Activated T-cell treated with anti-CD3 and anti-CD28 coated beads, Interleukin-2, amount 50 U/mL, for 4 hours (primary cell): Measurements from ENCODE around the gene ROBO1. TPM values are rescaled to one million over a fixed set of nuclear protein-coding genes. Genes with fewer than 3 reads are reported as not detected.

Source experiments
- ATAC-seq, 2 donors: fragments of 200-7000 bp; cut with Tn5 transposase; one replicate each; pipeline ENCODE4 v1.10.0; 2021
- DNase-seq: peaks from one replicate; pipeline ENCODE4 v3.0.0-alpha.2; 2020
- H3K27me3 Mint-ChIP-seq: one replicate; pipeline ENCODE4 v1.8.0; 2021; ENCODE audit warnings: low read depth, mixed read lengths
- H3K36me3 Mint-ChIP-seq: one replicate; pipeline ENCODE4 v1.8.0; 2022; ENCODE audit warnings: mixed read lengths; ENCODE audit not compliant: insufficient read depth
- H3K4me1 Mint-ChIP-seq: one replicate; pipeline ENCODE4 v1.8.0; 2021; ENCODE audit warnings: low read depth, mixed read lengths
- H3K4me3 Mint-ChIP-seq: one replicate; pipeline ENCODE4 v1.8.0; 2021; ENCODE audit warnings: mild to moderate bottlenecking, moderate library complexity, mixed read lengths
- H3K9me3 Mint-ChIP-seq: one replicate; pipeline ENCODE4 v1.8.0; 2021; ENCODE audit warnings: mixed read lengths
- total RNA-seq, 3 donors: library from RNA; stranded (reverse); gene quantifications; one replicate each; pipeline ENCODE4 v1.2.1, GENCODE V29; 2021

The ROBO1 gene
- total RNA-seq, 3 donors from 2014 or later, result 0.38 to 0.99 (median 0.95) TPM

DNA sequence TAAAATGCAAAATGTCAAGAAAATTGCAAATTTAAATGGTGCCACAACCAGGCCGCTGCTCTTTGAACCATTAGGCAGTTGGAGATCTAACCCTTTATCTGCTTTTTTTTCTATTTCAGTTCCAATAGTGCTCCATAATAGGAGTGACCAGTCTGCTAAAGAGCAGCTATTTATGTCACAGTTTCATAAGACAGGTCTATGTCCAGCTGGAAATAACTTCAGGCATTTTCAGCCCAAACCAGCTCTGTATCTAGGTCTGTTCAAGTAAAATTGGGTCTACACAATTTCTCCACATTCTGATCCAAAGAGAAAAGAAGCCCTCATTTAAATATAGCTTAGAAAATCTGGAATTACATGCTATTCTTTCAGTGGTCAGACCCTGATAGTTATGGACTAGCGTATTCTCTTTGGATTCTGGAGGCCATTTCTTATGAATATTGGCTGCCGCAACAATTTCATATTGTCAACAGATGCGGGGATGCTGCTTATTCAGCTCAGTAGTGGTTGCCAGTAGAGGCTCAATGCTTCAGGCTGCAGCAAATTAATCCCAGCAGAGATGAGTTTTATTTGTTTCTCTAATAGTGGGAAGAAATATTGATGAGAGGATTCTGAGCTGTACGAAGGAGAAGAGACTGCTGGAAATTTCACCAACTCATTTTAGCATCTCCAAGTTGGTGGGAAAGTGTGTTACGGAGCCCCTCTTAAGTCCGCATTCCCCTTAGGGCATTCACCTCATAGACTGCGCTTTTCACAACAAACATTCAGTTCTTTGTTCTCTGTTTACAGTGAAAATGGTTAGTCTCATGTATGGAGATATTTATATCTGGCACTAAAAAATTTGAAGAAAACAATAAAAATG is 887.0 kb downstream of the ROBO1 start:
- no peaks in the 10 kb centered on the region for H3K4me1 Mint-ChIP-seq
- H3K9me3 Mint-ChIP-seq, result peaks cover 4% of the 10 kb centered on the region
- H3K36me3 Mint-ChIP-seq, result no peaks in the 10 kb centered on the region
- H3K4me3 Mint-ChIP-seq, result no peak overlapping the region
- H3K27me3 Mint-ChIP-seq, result no peaks in the 10 kb centered on the region
- DNase-seq, result no peak
- no peak for ATAC-seq

- peaks cover 2% of the 10 kb centered on the region for H3K9me3 Mint-ChIP-seq
- no peak for DNase-seq
- no peak for ATAC-seq
- no peak overlapping the region for H3K4me3 Mint-ChIP-seq
- H3K36me3 Mint-ChIP-seq, result no peaks in the 10 kb centered on the region
- no peaks in the 10 kb centered on the region for H3K27me3 Mint-ChIP-seq
- H3K4me1 Mint-ChIP-seq, result no peaks in the 10 kb centered on the region
Observed at GRCh38 chr3:78879295-78879860, 888.4 kb downstream of the ROBO1 start.

DNA sequence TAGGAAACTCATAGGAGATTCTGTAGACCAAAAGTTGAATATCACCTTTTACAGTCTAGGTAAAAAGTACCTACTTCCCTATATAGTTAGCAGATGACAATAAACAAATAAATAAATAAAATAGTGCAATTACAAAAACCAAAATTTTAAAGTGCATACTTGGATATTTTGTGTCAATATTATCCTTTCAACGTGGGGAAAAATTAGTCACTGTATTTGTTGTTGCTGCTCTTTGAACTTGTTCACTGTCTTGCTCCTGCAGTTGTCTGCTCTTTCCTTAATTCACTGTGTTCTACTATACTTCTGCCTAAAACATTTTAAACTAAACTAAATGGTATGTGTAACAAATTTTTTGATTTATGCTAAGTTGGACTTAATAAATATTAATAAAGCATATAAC is 889.0 kb downstream of the ROBO1 start:
- Mint-ChIP-seq H3K9me3 (peaks cover 2% of the 10 kb centered on the region), H3K4me3 (no peak overlapping the region)

GRCh38 chr3:78878011-78878410 is 889.8 kb downstream of the ROBO1 start:
- ATAC-seq, result no peak
- peaks cover 2% of the 10 kb centered on the region for H3K9me3 Mint-ChIP-seq

More for the DNA sequence above, 889.0 kb downstream of the ROBO1 start:
- ATAC-seq (no peak), DNase-seq (no peak)
- Mint-ChIP-seq H3K4me1 (no peaks in the 10 kb centered on the region), H3K36me3 (no peaks in the 10 kb centered on the region), H3K27me3 (no peaks in the 10 kb centered on the region)

GRCh38 chr3:78875851-78876250 is 891.9 kb downstream of the ROBO1 start:
- no peaks in the 10 kb centered on the region for H3K27me3 Mint-ChIP-seq
- no peak overlapping the region for H3K4me3 Mint-ChIP-seq
- DNase-seq (no peak), ATAC-seq (no peak)
- no peaks in the 10 kb centered on the region for H3K4me1 Mint-ChIP-seq
- H3K9me3 Mint-ChIP-seq, result peaks cover 2% of the 10 kb centered on the region
- no peaks in the 10 kb centered on the region for H3K36me3 Mint-ChIP-seq

More at GRCh38 chr3:78878011-78878410, 889.8 kb downstream of the ROBO1 start:
- DNase-seq, result no peak
- Mint-ChIP-seq H3K36me3 (no peaks in the 10 kb centered on the region), H3K4me1 (no peaks in the 10 kb centered on the region), H3K27me3 (no peaks in the 10 kb centered on the region), H3K4me3 (no peak overlapping the region)

GRCh38 chr3:78875436-78875835 is 892.4 kb downstream of the ROBO1 start:
- H3K27me3 Mint-ChIP-seq, result no peaks in the 10 kb centered on the region
- peaks cover 2% of the 10 kb centered on the region for H3K9me3 Mint-ChIP-seq
- no peak for ATAC-seq
- no peaks in the 10 kb centered on the region for H3K36me3 Mint-ChIP-seq
- H3K4me3 Mint-ChIP-seq, result no peak overlapping the region
- no peak for DNase-seq
- H3K4me1 Mint-ChIP-seq, result no peaks in the 10 kb centered on the region

- no peaks in the 10 kb centered on the region for H3K4me1 Mint-ChIP-seq
- H3K4me3 Mint-ChIP-seq, result no peak overlapping the region
- H3K36me3 Mint-ChIP-seq, result no peaks in the 10 kb centered on the region
- H3K27me3 Mint-ChIP-seq, result no peaks in the 10 kb centered on the region
- DNase-seq (no peak), ATAC-seq (no peak)
- H3K9me3 Mint-ChIP-seq, result peaks cover 2% of the 10 kb centered on the region
Observed at GRCh38 chr3:78873641-78874040, 894.2 kb downstream of the ROBO1 start.

DNA sequence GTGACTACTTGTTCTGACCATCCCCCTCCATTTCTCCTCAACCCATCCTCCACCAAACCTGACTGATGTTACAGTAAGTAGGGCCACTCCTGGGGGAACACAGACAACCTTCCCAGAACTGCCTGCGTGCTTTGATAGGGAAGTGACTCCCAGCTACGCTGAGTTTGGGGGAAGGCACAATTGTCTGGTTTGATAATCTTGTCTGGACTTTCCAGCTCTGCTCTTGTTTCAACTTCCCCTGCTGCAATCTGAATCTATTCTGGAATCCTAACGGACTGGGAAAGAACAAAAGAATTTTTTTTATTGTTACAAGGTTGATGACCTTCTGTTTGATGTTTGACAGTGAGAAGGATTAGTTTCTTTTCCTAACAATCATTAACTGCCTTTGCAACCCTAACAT is 895.6 kb downstream of the ROBO1 start:
- no peak for ATAC-seq
- Mint-ChIP-seq H3K36me3 (no peaks in the 10 kb centered on the region), H3K27me3 (no peaks in the 10 kb centered on the region), H3K4me1 (no peaks in the 10 kb centered on the region), H3K9me3 (peaks cover 2% of the 10 kb centered on the region), H3K4me3 (no peak overlapping the region)
- no peak for DNase-seq

- Mint-ChIP-seq H3K9me3 (peaks cover 2% of the 10 kb centered on the region), H3K4me1 (no peaks in the 10 kb centered on the region), H3K27me3 (no peaks in the 10 kb centered on the region), H3K4me3 (no peak overlapping the region), H3K36me3 (no peaks in the 10 kb centered on the region)
- no peak for ATAC-seq
- no peak for DNase-seq
Observed at GRCh38 chr3:78871048-78871447, 896.8 kb downstream of the ROBO1 start.

DNA sequence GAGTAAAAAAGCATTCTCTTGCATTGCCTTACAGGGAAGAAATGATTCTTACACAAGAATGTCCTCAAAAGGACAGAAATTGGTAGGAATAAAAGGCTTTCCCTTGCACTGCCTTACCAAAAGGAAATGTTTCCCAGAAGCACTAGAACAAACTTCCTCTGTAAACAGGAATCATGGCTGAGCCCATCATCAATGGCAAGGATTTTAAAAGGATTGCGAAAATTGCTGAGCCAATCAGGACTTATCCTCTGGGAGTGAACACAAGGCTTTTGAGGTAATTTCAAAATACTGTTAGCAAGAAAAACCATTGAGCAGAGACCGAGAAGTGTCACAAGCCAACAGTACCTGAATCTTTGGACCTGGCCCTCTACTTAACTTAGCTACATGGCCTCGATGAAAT is 897.3 kb downstream of the ROBO1 start:
- Mint-ChIP-seq H3K9me3 (no peaks in the 10 kb centered on the region), H3K4me3 (no peak overlapping the region), H3K27me3 (no peaks in the 10 kb centered on the region), H3K36me3 (no peaks in the 10 kb centered on the region), H3K4me1 (no peaks in the 10 kb centered on the region)
- DNase-seq (no peak), ATAC-seq (no peak)

- H3K36me3 Mint-ChIP-seq, result no peaks in the 10 kb centered on the region
- no peaks in the 10 kb centered on the region for H3K9me3 Mint-ChIP-seq
Observed at GRCh38 chr3:78868570-78868969, 899.2 kb downstream of the ROBO1 start.

GRCh38 chr3:78867409-78868372 is 900.1 kb downstream of the ROBO1 start:
- no peaks in the 10 kb centered on the region for H3K36me3 Mint-ChIP-seq
- H3K4me1 Mint-ChIP-seq, result no peaks in the 10 kb centered on the region
- ATAC-seq (no peak), DNase-seq (no peak)
- H3K27me3 Mint-ChIP-seq, result no peaks in the 10 kb centered on the region
- peaks cover 3% of the 10 kb centered on the region for H3K9me3 Mint-ChIP-seq
- no peak overlapping the region for H3K4me3 Mint-ChIP-seq

More at GRCh38 chr3:78868570-78868969, 899.2 kb downstream of the ROBO1 start:
- Mint-ChIP-seq H3K4me1 (no peaks in the 10 kb centered on the region), H3K27me3 (no peaks in the 10 kb centered on the region), H3K4me3 (no peak overlapping the region)
- no peak for ATAC-seq
- DNase-seq, result no peak

DNA sequence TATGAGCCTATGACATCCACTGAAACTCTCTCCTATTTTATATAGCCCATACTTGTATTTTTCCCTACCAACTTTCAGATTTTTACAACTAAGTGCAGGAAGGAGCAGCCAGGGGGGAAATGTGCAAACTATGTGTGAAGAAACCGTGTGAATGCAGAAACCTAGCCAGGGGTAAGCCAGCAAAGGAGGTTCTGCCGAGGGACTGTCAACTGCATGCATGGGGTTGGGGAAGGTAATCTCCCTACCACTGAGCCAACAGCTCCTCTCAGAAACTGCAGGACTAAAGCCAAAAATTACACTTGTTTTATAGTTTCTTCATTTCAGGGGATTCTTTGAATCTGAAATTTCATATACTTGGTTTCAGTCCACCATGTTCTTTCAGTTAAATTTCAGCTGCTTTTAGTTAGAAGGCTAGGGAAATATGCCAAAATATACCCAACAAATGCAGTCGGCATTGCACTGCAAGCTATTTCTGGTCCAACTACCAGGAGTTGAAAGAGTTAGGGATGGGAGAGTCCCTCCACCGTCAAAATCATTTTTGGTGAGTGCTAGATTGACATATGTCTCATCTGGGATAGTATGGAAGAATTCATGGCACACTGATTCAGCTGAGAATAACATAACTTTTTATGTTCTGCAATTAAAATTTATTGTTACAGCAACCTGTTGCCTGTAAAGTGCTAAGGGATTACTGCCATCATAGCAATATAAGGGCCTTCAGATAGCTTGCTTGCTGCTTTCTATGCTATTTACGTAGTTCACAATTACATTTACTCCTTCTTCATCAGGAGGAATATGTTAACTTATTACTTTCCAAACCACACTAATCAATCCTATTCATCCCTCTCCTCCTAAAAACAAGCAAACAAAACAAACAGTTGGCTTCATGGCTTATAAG is 904.2 kb downstream of the ROBO1 start:
- DNase-seq (no peak), ATAC-seq (no peak)
- Mint-ChIP-seq H3K36me3 (no peaks in the 10 kb centered on the region), H3K4me1 (no peaks in the 10 kb centered on the region), H3K4me3 (no peak overlapping the region), H3K27me3 (no peaks in the 10 kb centered on the region), H3K9me3 (peaks cover 18% of the 10 kb centered on the region)
